Measurements from ENCODE around the gene FNDC5. TPM values are rescaled to one million over a fixed set of nuclear protein-coding genes. Genes with fewer than 3 reads are reported as not detected.

Gene FNDC5
- 0.13 TPM in 1 of 2 replicates, not detected in the other for total RNA-seq

DNA sequence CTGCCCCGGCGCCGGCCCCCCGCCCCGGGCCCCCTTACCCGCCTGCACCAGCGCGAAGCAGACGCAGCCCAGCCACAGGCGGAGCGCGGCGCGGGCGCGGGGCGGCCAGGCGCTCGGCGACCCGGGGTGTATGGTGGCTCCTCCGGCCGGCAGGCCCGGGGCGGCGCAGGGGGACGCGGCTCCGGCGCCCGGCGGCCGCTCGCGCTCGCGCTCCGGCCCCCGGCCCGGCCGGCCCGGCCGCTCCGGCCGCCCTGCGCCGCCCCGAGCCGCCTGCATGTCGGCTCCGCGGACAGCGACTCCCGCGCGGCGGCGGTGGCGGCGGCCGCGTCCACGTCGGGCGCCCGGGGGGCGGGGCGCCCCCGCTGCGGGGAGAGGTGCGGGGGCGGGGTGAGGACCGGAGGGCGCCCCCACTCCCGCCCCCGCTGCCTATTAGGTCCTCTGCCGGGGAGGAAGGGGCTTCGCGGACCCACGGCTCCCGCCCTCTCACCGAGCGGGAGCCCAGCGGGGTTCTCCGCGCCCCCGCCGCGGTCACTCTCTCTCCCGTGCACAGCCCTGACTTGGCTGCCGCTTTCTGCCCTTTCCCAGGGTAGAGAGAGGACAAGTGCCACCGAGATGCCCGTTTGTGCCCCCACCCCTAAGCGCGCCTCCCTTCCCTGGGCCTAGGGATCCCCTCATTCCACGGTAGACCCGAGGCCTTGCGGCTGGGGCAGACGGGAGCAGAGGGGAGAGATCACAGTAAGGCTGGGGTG lies at the start of gene FNDC5:
Gene FNDC5, minus strand, starts transcription at position 298 of the 749 bp plus-strand sequence.

DNA sequence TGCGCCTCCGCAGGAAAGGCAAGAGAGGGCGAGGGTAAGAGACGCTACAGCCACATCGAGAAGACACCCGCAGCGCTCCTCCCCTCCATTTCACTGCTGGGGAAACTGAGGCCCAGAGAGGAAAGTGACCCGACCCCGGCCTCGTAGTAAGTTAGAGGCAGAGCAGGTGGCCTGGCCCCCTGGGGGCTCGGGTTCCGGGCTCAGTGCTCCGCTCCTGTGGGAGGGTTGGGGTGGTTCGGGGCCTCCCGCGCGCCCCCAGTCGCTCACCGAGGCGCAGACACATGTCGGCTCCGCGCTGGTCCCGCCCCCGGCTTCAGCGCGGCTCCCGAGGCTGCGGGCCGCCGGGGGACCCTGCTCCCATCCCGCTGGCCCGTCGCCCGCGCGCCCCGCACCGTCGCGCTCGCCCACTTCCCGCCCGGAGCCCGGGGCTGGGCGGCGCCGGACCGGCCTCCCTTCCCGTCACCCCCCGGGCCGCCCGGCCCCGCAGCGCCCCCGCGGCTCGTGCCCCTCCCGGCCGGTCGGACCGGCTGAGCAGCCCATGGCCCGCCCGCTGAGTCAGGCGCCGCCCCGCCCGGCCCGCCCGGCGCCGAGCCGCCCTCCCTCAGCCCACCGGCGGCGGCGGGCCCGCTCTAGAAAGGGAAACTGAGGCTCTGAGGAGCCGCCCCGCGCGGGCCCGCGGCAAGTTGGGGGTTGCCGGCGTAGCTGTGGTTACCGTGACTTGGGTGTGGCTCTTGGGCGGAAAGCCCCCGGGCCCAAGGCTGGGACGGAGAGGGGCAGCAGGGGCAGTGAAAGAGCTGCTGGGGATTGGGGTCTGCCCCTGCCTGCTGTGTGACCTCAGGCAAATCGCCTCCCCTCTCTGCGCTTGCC lies 30.5 kb upstream of the FNDC5 start, which contains the start of gene TMEM54:
Gene TMEM54, minus strand, starts transcription at position 434 of the 867 bp plus-strand sequence. Its CDS starts 151 bp downstream, at position 283.

DNA sequence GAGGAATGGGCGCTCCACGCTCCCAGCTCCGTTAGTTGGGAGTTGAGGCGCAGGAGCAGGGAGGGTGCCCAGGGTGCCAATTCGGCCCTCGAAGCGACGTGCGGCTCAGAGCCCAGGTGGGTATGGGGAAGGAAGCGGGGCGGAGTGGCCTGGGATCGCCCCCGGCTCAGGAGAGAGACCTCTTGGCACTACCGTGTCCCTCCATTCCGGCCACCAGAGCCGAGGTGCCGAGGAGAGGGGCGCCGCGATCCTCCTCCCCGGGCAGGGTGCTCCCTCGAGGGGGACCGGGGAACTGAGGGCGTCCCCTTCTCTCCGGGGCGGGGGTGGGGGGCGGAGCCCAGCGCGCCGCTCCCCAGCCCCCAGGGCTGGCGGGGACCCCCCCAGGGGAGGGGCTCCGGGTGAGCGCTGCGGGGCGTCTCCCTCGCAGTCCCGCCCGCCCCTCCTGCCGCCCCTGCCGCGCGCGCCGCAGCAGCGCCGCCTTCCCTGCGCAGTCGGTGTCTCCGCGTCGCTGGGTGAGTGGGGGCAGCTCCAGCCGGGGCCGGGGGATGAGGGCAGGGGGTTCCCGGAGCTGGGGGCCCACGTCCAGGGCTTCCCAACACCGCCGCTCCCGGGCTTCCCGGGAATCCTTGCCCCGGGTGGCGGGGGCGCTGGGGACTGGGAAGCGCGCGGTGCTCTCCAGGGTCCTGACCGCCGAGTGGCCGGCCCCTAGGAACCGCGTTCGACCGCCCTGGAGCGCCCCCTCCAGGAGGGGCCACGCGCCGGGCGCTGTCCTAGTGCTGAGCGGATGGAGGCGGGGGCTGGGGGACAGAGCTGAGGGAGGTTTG lies 15.5 kb upstream of the FNDC5 start, which contains the start of gene HPCA:
Gene HPCA, plus strand, starts transcription at position 488 of the 824 bp plus-strand sequence. CDS start 2,408 bp downstream, outside the sequence.

DNA sequence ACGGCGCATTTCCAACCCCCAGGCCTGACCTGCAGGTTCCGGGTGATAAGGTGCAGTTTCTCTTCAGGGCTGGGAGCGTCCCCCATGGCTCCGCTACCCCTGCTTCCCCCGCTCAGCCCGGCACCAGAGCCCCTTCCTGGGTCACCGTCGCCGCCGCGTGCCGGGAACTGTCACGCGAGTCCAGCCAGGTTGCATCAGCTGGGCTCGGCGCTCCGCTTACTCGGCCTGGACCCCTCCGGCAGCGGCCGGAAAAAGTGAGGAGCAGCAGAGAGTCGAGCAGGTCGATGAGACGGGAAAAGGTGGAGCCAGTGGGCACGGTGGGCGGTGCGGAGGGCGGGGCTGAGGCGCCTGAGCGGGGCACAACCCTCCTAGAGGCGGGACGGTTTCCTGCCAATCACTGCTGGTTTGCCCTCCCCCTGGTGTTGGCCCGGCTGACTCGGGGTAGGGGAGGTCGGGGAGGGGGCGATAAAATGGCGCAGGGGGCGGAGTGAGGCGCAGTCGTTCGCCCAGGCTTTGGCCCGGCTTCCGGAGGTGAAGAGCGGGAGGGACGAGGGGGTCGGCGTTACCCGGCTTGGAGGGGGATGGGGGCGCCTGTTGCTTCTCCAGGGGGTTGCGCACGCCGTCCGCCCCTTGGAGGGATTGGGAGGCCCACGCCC lies 53.4 kb downstream of the FNDC5 start, which contains the start of the genes S100PBP and YARS1:
Gene S100PBP, plus strand, starts transcription at position 495 of the 656 bp plus-strand sequence. CDS start 8,447 bp downstream, outside the sequence.
Gene YARS1, minus strand, starts transcription at position 200 of the 656 bp plus-strand sequence. Its CDS starts 114 bp downstream, at position 86.

Other genes starting within 250 kb of the FNDC5 start
- gene ZBTB8OS, start 220.4 kb downstream of the FNDC5 start, total RNA-seq: 31.0 and 36.3 TPM in 2 replicates
- 203 and 213 TPM in 2 replicates for gene RBBP4, start 219.7 kb downstream of the FNDC5 start, total RNA-seq
- gene SYNC, start 168.1 kb downstream of the FNDC5 start, total RNA-seq: 7.8 and 10.9 TPM in 2 replicates
- 137 and 149 TPM in 2 replicates for gene YARS1, start 53.6 kb downstream of the FNDC5 start, total RNA-seq
- 40.3 and 48.7 TPM in 2 replicates for gene S100PBP, start 53.3 kb downstream of the FNDC5 start, total RNA-seq
- gene HPCA, start 15.6 kb upstream of the FNDC5 start, total RNA-seq: not detected in 2 replicates
- gene TMEM54, start 30.5 kb upstream of the FNDC5 start, total RNA-seq: 29.5 and 39.7 TPM in 2 replicates
- 34.2 and 36.6 TPM in 2 replicates for gene RNF19B, start 93.9 kb upstream of the FNDC5 start, total RNA-seq
- 277 and 291 TPM in 2 replicates for gene AK2, start 166.0 kb upstream of the FNDC5 start, total RNA-seq
- gene AZIN2, start 210.2 kb upstream of the FNDC5 start, total RNA-seq: 1.2 and 1.4 TPM in 2 replicates